A549 (cell line): ENCODE results near the gene ATP2C2.

Experiments used
- EP300 ChIP-seq, 2 experiments: fragments of >200 bp; sonication (Bioruptor Twin); formaldehyde crosslinking; IDR thresholded peaks; 2 replicates in 1 of 2; 3 replicates in 1 of 2; pipeline ENCODE4 v1.6.1; 2016 to 2017
- JUN ChIP-seq, 2 experiments: fragments of >200 bp; sonication (Bioruptor Twin); formaldehyde crosslinking; IDR thresholded peaks; 2 replicates in 1 of 2; 3 replicates in 1 of 2; pipeline ENCODE4 v1.6.1; 2016 to 2017
- JUNB ChIP-seq: fragments of >200 bp; sonication (Bioruptor Twin); formaldehyde crosslinking; IDR thresholded peaks from 2 replicates; pipeline ENCODE4 v1.6.1; 2016
- PHF8 ChIP-seq: fragments of 200-600 bp; sonication (generic); IDR thresholded peaks from 2 replicates; pipeline ENCODE4 v1.6.1; 2016; ENCODE audit warnings: low read depth, mild to moderate bottlenecking, antibody characterized with exemption, moderate library complexity, borderline replicate concordance
- POLR2A ChIP-seq: IDR thresholded peaks from 2 replicates; pipeline ENCODE4 v1.6.1; 2012; ENCODE audit warnings: mild to moderate bottlenecking, low read length
- POLR2AphosphoS2 ChIP-seq: conservative IDR thresholded peaks from 2 replicates; pipeline ENCODE4 v1.6.1; 2012; ENCODE audit warnings: low read length, improper control_type of control experiment, inconsistent platforms
- RARB ChIP-seq: fragments of 250-450 bp; sonication (Bioruptor Pico); IDR thresholded peaks from 2 replicates; pipeline ENCODE4 v1.8.0; 2021; ENCODE audit warnings: mild to moderate bottlenecking, moderate library complexity
- SMC3 ChIP-seq: fragments of >200 bp; sonication (Bioruptor Twin); formaldehyde crosslinking; IDR thresholded peaks from 3 replicates; pipeline ENCODE4 v1.6.1; 2018; ENCODE audit warnings: inconsistent platforms
- TF ChIP-seq, protein P1 (sequence below): fragments of >200 bp; sonication (Bioruptor Twin); formaldehyde crosslinking; IDR thresholded peaks from 3 replicates; pipeline ENCODE4 v1.5.1; 2016
- TF ChIP-seq, protein P2 (sequence below): IDR thresholded peaks from 2 replicates; pipeline ENCODE4 v1.6.1; 2012
- TF ChIP-seq, protein P3 (sequence below): IDR thresholded peaks from 2 replicates; pipeline ENCODE4 v1.6.1; 2012
- TF ChIP-seq, protein P4 (sequence below): fragments of 200-600 bp; sonication (generic); IDR thresholded peaks from 2 replicates; pipeline ENCODE4 v1.6.1; 2016; ENCODE audit warnings: antibody characterized with exemption, mild to moderate bottlenecking, moderate library complexity

DNA sequence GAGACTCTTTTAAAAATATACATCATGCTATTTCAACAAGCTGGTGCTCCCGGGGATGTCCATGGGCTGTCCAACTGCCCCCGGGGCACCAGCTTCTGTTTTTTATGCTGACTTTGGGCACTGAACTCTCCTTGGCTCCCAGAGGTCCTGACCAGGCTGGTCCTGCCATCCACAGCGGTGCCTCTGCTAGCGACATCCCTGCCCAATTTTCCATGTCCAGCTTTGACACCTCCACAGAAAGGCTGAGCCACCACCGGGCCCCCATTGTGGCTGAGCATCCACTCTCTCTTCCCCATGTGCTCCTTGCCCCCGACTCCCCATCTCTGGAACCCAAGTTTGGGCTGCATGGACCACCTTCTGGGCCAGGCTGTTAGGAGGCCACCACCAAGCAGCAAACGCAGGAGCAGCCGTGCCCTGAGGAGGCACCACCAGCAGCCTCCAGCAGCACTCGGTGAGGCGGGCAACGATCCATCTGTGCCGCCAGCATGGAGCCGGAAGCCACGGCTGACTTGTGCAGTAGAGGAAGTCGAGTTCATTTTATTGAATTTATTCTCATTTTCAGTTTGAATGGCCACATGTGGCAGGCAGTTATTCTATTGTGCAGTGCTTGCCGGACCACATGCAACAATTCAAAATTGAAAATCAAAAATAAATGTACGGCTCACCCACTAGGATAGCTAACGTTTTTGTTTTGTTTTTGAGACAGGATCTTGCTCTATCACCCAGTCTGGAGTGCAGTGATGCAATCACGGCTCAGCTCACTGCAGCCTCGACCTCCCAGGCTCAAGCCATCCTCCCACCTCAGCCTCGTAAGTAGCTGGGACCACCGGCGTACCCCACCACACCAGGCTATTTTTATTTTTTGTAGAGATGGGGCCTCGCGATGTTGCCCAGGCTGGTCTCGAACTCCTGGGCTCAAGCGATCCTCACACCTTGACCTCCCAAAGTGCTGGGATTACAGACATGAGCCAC lies 139.0 kb downstream of the ATP2C2 start:
- TF ChIP-seq, protein P1, sequence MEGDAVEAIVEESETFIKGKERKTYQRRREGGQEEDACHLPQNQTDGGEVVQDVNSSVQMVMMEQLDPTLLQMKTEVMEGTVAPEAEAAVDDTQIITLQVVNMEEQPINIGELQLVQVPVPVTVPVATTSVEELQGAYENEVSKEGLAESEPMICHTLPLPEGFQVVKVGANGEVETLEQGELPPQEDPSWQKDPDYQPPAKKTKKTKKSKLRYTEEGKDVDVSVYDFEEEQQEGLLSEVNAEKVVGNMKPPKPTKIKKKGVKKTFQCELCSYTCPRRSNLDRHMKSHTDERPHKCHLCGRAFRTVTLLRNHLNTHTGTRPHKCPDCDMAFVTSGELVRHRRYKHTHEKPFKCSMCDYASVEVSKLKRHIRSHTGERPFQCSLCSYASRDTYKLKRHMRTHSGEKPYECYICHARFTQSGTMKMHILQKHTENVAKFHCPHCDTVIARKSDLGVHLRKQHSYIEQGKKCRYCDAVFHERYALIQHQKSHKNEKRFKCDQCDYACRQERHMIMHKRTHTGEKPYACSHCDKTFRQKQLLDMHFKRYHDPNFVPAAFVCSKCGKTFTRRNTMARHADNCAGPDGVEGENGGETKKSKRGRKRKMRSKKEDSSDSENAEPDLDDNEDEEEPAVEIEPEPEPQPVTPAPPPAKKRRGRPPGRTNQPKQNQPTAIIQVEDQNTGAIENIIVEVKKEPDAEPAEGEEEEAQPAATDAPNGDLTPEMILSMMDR, result no peak
- TF ChIP-seq POLR2A (no peak), POLR2AphosphoS2 (no peak), JUNB (no peak), JUN (IDR thresholded peaks at IDR 0.05) (no peak), EP300 (IDR thresholded peaks at IDR 0.05) (no peak), PHF8 (no peak), SMC3 (no peak), RARB (CRISPR knock-in tag) (no peak)
- TF ChIP-seq, protein P2, sequence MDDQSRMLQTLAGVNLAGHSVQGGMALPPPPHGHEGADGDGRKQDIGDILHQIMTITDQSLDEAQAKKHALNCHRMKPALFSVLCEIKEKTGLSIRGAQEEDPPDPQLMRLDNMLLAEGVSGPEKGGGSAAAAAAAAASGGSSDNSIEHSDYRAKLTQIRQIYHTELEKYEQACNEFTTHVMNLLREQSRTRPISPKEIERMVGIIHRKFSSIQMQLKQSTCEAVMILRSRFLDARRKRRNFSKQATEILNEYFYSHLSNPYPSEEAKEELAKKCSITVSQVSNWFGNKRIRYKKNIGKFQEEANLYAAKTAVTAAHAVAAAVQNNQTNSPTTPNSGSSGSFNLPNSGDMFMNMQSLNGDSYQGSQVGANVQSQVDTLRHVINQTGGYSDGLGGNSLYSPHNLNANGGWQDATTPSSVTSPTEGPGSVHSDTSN, result no peak
- TF ChIP-seq, protein P3, sequence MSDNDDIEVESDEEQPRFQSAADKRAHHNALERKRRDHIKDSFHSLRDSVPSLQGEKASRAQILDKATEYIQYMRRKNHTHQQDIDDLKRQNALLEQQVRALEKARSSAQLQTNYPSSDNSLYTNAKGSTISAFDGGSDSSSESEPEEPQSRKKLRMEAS, result no peak
- TF ChIP-seq, protein P4, sequence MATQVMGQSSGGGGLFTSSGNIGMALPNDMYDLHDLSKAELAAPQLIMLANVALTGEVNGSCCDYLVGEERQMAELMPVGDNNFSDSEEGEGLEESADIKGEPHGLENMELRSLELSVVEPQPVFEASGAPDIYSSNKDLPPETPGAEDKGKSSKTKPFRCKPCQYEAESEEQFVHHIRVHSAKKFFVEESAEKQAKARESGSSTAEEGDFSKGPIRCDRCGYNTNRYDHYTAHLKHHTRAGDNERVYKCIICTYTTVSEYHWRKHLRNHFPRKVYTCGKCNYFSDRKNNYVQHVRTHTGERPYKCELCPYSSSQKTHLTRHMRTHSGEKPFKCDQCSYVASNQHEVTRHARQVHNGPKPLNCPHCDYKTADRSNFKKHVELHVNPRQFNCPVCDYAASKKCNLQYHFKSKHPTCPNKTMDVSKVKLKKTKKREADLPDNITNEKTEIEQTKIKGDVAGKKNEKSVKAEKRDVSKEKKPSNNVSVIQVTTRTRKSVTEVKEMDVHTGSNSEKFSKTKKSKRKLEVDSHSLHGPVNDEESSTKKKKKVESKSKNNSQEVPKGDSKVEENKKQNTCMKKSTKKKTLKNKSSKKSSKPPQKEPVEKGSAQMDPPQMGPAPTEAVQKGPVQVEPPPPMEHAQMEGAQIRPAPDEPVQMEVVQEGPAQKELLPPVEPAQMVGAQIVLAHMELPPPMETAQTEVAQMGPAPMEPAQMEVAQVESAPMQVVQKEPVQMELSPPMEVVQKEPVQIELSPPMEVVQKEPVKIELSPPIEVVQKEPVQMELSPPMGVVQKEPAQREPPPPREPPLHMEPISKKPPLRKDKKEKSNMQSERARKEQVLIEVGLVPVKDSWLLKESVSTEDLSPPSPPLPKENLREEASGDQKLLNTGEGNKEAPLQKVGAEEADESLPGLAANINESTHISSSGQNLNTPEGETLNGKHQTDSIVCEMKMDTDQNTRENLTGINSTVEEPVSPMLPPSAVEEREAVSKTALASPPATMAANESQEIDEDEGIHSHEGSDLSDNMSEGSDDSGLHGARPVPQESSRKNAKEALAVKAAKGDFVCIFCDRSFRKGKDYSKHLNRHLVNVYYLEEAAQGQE, result no peak
